Kidney capillary endothelial cell (primary cell): ENCODE measurements around the gene TENM4.
A peak's percentile ranks its signal among the peaks of the same experiment; 100 is the strongest.

Experiments used
- DNase-seq: peaks from one replicate; pipeline ENCODE4 v3.0.0-alpha.2; 2018; ENCODE audit warnings: low spot score

The TENM4 gene

DNA sequence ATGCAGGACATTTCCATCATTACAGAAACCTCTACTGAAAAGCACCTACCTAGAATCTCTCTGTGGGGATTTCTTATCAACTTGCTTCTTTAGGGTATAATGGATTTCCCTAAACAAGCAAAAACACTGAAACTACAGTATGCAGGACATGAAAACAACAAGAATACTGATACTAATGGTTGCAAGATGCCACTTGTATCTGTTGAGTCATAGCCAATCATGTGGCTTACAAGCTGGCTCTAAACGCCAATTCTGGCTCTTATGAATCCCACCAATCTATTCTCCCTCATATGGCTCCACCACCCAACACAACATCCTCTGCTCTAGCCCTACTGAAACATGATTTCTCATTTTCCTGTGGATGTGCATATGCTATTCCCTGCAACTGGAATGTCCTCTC is 22.6 kb downstream of the TENM4 start:
- DNase-seq: no peak

DNA sequence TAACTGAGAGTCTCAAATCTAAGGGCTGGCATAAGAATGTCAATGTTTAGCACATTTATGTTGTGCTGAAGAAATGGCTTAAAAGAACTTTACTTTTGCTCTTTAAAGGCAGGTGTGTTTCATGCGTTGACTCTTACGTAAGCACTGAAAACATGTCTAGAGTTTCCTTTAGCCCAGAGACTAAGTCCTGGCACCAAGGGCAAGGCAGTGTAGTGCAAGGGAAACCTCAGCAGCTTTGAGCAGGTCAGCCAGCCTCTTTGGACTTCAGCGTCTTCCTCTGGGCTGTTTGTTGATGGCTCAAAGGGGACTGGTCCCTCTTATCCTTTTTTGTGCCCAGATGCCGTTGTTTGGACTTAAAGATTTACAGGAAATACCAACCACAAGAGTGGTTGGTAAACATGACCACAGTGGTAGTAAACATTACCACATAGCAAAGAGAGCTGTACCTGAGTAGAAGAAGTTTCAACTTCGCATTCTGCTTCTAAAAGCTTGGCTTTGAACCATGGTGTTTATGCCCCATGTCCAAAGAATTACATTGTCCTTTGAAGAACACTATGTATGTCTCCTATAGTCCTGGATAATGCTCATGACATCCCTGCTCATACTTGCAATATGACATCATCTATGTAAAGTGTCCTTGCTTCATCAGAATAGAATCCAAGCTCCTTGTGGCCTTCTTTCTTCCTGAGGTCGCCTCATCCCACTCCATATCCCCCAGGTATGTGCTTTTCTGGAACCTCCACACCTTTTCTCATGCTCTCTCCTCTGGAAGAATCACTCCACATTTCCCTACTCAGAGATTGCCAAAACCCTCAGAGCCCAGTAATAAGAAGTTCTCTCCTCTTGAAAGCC is 23.5 kb downstream of the TENM4 start:
- DNase-seq: no peak

DNA sequence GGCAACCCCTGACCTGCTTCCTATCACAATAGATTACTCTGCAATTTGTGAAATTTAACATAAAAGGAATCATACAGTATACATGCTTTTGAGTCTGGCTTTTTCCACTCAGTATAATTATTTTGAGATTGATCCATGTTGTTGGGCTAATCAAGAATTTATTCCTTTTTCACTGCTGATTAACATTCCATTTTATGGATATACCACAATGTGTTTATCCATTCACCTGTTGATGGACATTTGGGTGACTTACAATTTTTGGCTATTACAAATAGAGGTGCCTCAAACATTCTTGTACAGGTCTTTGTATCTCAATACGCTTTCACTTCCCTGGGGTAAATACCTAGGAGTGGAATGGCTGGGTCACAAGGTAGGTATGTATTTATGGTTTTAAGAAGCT is 24.9 kb downstream of the TENM4 start:
- no peak for DNase-seq

- no peak for DNase-seq
These were observed 25.4 kb downstream of the TENM4 start for GRCh38 chr11:79415411-79415810.

GRCh38 chr11:79414644-79415317 is 26.0 kb downstream of the TENM4 start:
- DNase-seq: peak; percentile 35

GRCh38 chr11:79414041-79414440 is 26.8 kb downstream of the TENM4 start:
- no peak for DNase-seq

DNA sequence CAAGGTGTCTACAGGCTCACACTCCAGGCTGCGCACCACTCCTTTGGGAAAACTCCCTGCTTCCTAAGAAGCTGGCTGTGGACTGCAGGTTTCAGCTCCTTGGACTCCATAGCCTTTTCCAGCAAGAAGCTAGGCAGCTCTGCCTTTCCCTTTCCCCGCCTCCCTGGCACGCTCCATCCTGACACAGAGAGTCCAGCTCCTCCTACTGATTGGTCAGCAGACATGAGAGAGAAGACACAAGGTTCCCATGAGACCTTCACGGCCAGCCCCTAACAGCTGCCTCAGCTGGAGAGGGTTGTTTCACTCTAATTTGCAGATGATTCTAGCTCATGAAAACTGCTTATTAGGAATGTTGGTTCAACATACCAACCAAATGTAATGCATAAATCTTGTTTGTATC is 27.6 kb downstream of the TENM4 start:
- no peak for DNase-seq

DNA sequence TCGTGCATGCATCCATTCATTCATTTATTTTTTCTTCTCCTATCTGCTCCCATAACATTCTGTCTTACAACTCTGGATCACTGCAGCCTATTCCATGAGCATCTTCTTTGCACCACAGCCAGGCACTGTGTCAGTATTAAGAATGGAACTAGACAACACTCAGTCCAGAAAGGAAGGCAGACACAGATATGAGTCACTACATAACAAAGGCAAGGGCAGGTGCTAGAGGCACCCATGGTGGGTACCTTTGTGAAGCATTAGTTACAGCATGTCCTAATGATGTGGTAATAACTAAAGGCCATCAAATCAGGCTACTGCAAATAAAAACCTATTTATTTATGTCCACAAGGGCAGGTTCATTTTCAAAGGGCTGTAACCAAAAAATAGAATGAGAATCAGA is 28.1 kb downstream of the TENM4 start:
- no peak for DNase-seq

DNA sequence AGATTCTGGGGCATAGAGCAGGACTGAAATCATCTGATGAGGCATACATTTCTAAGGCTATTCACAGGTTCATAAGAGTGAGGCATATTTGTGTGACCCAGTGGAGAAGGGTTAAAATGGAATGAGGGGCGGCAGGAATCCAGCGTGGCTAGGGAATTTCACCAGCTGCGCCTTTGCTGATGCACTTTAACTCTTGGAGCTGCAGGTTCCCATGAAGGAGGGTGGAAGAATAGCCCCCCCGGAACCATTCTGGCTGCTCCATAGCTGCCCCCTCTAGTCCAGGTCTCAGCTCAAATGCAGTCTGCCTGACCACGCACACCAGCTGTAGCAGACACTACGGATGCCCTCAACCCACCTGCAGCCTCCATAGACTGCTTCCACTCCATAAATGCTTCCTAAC is 31.5 kb downstream of the TENM4 start:
- no peak for DNase-seq

DNA sequence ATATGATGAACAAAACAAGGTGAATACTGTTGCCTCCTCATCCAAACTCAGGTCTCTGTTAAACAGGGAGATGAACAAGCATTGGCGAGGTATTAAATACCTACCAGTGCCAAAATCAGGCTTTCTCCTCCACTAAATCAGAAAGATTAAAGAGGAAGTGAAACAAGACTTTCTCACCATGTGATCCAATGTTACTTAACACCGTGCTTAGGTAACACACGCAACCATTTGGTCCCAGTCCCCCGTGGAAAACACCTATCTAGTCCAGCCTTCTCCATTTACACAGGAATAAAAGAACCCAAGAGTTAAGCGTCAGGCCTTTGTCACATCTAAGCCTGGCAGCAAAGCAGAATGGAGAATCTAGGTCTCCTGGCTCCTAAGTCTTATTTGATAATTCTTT is 34.5 kb downstream of the TENM4 start:
- no peak for DNase-seq

GRCh38 chr11:79404806-79405205 is 36.0 kb downstream of the TENM4 start:
- DNase-seq: no peak

GRCh38 chr11:79404325-79404724 is 36.5 kb downstream of the TENM4 start:
- DNase-seq: no peak

DNA sequence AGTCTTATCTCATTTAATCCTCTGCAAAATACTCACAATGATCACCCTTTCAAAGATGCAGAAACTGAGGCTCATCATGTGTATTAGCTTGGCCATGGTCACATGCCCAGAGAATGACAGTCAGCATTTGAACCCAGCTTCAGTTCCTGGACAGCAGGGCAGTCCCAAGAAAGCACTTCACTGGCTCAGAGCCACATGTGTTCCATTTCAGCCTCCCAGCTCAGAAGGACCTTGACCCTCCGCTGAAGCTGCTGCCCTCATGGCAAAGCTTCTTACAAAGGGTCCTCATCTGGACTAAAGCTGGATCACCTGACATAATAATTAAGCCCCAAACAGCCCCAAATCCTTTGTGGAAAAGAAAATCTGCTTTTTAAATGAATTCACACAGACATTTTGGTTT is 37.0 kb downstream of the TENM4 start:
- no peak for DNase-seq

DNA sequence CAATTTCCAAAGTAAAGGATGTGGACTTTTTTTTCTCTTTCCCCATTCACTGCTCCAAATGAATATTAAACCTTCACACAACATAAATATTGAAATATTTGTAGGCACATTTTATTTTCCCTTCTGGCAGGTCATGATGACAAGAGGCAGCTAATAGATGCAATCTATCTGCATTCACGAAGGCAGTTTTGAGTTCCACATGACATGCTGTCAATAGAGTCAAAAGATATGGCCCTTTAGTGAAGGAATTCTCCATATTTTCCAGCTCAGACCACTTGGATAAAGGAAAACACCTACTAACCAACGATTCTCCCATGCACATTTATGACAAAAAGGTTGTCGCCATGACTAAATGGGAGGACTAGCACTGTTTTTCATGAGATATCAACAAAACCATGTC is 37.9 kb downstream of the TENM4 start:
- no peak for DNase-seq

GRCh38 chr11:79400717-79401330 is 40.0 kb downstream of the TENM4 start:
- DNase-seq: no peak

GRCh38 chr11:79400206-79400605 is 40.6 kb downstream of the TENM4 start:
- no peak for DNase-seq

DNA sequence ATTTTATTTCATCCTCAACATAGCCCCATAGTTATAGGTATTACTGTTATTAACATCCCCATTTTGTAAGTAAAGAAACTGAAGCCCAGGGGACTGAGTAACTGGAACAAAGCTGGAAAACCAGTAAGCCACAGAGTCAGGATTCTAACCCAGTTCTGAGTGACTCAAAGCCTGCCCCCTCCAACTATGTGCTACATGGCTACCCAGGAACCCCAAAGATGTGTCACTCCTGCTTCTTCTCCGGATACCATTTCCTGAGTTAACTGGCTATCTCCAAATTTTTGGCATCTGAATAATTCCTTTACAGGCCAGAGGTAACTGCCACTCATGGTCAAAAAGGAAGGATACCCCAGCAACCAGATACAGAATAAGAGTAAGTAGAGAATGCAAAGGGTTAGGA is 43.6 kb downstream of the TENM4 start:
- no peak for DNase-seq

GRCh38 chr11:79396674-79397073 is 44.2 kb downstream of the TENM4 start:
- no peak for DNase-seq

DNA sequence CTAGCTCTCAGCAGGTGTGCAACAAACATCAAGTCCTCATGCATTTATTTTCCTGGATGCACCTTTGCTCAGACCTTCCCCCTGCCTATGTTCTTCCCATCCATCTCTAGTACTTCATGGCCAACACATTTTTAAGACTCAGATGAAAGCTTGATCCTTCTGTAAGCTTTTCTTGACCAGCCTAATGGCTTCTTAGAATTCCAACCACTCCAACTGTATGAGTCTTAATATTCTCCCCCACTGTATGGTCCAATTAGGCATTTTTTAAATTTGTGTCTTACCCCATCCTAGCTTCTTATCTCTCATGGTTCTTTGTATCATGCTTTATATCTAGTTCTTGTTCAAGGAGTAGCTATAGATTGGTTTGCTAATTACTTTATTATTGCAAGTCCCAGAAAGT is 44.8 kb downstream of the TENM4 start:
- no peak for DNase-seq

DNA sequence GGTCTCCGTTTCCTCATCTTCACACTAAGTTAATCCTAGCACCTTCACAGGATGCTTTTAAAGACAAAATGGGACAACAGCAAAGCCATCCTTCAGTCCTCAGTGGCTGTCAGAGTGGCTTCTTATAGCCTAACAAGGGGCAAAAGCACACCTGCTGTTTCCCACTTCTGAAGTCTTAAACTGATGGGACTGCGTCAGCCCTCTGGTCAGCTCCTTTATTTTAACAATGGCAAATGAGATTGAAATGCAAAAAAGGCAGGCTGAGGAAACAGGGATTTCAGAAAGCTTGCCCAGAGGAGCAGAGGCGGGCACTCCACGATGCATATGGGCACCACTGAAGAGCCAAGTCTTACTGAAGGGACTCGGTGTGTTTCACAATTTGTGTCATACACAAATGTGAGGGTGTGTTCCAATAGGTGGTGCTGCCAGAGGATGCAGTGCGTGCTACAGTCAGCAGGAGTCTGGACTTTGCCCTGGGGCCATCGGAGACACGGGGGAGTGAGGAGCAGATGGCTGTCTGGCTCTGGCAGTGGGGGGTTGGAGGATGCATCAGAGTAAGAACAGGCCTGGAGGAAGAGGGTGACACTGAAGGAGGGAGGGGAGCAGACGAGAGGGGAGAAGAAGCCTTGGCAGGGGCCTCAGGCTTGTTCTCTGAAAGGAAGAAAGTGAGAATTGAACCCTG is 47.3 kb downstream of the TENM4 start:
- DNase-seq: no peak

DNA sequence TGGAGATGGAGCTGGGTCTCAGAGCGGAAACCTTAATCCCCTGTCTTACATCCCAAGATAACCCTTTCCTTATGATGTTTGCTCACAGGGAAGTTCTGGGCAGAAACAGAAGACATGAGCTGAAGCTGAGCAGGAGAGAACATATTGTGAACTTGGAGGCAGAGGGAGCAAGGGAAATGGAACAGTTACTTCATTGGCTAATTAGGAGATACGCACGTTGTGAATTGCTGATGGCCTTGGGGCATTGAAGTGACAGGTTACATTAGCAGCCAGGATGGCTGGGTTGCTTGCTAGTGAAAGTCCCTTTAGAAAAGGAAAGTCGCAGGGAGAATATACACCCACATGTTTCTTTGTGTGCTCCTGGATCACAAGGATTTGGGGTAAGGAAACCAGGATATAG is 48.7 kb downstream of the TENM4 start:
- no peak for DNase-seq

DNA sequence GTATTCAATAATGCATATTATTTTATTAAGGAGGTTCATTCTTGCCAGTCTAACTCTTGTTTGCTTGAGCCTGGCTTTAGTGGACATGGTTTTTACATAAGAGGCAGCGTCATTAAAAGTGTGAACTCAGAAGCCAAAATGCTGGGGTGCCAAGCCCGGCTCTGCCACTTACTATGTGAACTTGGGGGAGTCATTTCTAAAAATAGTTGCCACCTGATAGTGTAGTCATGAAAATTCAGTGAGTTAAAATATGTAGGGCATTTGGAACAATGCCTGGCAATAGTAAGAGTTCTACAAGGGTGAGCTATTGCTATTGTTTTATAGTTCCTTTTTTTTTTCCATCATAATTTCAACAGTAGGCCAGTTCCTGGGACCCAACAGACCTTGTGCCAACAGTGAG is 49.9 kb downstream of the TENM4 start:
- DNase-seq: no peak

- DNase-seq: no peak
These were observed 50.4 kb downstream of the TENM4 start for GRCh38 chr11:79390477-79390876.
